HT-29 (cell line): Measurements from ENCODE around the gene IRF1. TPM values are rescaled to one million over a fixed set of nuclear protein-coding genes. Genes with fewer than 3 reads are reported as not detected.

Source experiments
- DNase-seq: peaks from one replicate; pipeline ENCODE4 v3.0.0-alpha.2; 2015; ENCODE audit warnings: low spot score
- total RNA-seq: library from RNA; depleted of rRNA; stranded (reverse); fragments of >200 nt; shearing (Covaris generic); gene quantifications from 2 replicates; pipeline ENCODE4 v1.2.3, GENCODE V29; 2014

Gene IRF1
- total RNA-seq, 1 experiment from 2014 or later = 58.7 TPM

DNA sequence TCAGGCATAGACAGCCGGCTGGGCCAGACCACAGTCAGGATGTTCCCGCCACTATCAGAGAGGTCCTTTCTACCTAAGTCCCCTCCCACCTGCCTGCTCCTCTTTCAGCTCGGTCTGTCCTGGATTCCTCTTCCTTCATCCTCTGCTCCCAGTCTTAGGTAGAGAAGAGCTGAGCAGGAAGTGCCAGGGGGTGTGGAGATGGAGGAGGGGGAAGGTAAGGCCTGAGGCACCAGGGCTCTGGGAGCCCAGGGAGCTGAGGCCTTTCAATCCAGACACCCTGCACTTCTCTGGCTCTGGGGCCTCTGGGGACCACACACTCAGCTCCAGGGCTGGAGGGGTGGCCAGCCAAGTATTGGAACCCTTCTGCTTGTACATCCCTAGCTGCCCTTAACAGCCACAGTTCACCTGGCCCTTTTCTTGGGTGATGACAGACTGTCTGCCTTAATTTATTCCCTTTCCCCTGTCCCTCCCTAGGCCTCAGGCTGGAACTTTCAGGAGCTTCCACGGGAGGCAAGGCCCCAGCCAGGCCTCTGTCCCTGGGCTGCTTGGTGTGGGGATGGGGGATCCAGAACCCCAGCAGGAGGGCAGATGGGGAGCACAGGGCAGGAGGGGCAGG, 15.6 kb downstream of the IRF1 start:
- no peak for DNase-seq

DNA sequence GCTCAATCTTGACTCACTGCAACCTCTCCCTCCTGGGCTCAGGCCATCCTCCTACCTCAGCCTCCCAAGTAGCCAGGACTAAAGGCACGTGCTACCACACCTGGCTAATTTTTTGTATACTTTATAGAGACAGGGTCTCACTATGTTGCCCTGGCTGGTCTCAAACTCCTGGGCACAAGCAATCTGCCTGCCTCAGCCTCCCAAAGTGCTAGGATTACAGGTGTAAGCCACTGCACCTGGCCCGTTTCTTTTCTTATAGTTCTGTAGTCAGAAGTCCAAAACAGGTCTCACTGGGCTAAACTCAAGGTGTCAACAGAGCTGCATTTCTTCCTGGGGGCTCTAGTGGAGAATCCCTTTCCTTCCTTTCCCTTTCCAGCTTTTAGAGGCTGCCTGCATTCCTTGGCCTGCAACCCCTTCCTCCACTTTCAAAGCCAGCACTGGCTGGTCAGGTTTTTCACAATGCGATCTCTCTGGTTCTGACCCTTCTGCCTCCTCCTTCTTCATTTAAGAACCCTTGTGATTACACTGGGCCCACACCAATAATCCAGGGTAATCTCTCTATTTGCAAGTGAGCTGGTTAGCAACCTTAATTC, 16.3 kb downstream of the IRF1 start:
- no peak for DNase-seq

DNA sequence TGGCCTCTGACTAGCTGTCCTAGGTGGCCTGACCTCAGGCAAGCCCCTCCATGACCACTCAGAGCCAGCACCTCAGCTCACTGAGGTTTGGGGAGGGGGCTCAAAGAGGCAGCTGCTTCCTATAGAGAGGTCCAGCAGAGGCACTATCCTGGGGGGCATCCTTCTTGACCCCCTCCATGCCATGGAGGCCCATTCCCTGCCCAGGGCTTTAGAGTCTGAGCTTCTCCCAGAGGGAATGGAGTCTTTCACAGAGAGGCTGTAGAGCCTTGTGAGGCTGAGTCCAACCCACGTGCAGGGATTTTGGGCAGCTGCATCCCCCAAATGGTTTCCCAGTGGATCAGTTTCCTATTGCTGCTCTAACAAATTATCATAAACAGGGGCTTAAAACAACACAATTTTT, 16.9 kb downstream of the IRF1 start:
- DNase-seq = no peak

GRCh38 chr5:132473019-132473531, 17.5 kb downstream of the IRF1 start:
- no peak for DNase-seq

- DNase-seq = no peak
These were observed 18.1 kb downstream of the IRF1 start for GRCh38 chr5:132472431-132472830.

DNA sequence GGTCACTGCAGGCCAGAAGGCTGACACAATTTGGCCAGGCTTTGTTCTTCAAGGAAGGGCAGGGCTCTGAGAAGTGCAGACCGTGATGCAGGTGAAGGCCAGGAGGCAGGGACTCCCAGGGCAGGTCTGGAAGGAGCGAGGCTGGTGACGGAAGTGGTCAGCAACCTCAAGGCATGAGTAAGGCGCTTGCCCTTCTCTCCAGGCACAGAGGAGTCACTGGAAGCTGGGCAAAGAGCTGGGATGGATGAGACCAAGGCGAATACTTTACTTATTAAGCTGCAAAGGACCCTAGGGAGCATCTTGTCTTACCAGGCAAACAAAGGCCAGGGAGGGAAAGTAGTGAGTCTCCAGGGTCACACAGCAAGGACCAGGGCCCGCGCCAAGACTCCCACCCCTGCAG, 18.6 kb downstream of the IRF1 start:
- DNase-seq = no peak

DNA sequence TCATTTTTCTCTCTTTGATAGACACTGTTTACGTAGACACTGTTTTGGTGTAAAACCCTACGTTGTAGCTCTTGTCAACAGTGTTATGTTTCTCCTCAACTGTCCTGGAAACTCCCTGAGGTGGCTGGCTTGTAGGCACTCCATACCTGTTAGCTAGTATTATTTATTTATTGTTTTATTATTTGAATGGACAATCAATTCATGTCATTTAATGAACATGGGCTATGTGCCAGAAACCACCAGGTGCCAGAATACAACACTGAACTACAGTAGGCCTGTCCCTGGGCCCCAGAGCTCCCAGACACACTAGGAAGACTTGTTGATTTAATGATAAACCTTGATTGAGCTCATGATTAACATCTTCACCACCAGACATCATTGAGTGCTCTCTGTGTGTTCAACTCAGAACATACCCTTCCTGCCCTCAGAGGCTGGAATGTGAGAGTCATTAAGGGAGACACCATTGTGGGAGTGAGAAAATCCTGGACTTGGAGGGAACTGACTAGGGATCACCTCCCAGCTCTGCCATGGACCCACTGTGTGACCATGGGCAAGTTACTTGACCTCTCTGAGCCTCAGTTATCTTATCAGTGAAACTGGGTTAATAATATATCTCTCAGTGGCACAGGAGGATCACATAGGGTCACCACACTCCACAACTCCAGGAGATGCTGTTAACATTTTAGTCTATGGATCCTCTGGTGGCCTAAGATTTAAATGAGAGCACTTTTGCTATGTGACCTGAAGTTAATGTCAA, 19.2 kb downstream of the IRF1 start:
- DNase-seq = peak; percentile 63

DNA sequence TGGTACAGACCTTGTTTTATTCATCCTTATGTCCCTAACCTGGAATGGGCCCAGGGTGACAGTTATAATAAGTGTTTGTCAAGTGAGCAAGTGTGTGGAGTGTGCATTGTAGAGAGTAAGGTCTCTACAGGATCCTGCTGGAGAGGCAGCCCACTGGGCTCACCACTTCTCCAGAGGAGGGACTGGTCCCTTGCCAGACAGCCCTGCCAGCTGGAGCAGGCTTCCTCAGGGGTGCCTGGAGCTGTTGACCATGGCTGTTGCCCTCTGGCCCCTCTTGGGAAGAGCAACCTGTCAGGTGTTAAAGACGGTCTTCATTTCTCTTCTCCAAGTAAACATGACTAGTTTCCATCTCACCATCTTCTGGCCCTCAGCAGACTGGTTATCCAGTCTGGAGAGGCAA, 20.0 kb downstream of the IRF1 start:
- DNase-seq = no peak

DNA sequence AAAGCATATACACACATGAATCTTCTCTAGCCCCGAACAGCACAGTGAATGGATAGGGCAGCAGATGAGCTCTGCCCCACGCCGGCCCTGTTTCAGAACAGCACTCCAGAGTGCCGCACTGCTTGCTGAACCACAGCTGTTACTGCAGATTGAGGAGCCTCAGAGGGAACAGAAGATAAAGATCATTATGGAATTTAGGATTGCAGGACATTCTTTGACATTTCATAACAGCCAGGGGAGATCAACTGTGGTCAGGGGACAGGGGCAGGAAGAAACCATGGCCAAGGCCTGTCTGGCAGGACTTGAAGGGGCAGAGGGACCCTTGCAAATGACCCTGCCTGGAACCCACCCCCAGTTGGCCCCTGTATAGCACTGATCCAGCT, 20.6 kb downstream of the IRF1 start:
- no peak for DNase-seq

GRCh38 chr5:132469380-132470009, 21.1 kb downstream of the IRF1 start:
- DNase-seq = no peak

DNA sequence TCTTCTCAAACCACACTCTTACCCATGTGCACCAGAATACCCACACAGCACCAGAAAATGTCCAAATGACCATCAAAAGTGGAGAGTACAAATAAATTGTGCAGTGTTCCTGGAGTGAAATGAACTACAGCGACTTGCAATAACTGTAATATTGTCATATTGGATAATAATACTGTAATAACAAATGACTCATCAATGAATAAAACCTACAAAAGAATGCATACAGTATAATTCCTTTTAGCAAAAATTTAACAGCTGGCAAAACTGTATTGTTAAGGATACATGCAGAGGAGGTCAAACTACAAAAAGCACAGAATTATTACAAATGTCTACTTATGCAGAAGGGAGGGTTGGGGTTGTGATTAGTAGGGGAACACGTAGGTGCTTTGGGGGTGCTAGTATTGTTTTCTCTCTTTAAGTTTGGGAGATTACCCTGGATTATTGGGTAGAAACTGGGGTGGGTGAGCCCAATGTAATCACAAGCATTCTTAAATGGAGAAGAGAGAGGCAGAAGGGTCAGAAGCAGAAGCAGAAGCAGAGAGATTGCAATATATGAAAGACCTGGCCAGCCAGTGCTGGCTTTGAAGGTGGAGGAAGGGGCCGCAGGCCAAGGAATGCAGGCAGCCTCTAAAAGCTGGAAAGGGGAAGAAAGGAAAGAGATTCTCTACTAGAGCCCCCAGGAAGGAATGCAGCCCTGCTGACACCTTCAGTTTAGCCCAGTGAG, 21.8 kb downstream of the IRF1 start:
- DNase-seq = no peak

- no peak for DNase-seq
These were observed 23.1 kb downstream of the IRF1 start for GRCh38 chr5:132467287-132467984.

- no peak for DNase-seq
These were observed 23.9 kb downstream of the IRF1 start for GRCh38 chr5:132466433-132467286.

DNA sequence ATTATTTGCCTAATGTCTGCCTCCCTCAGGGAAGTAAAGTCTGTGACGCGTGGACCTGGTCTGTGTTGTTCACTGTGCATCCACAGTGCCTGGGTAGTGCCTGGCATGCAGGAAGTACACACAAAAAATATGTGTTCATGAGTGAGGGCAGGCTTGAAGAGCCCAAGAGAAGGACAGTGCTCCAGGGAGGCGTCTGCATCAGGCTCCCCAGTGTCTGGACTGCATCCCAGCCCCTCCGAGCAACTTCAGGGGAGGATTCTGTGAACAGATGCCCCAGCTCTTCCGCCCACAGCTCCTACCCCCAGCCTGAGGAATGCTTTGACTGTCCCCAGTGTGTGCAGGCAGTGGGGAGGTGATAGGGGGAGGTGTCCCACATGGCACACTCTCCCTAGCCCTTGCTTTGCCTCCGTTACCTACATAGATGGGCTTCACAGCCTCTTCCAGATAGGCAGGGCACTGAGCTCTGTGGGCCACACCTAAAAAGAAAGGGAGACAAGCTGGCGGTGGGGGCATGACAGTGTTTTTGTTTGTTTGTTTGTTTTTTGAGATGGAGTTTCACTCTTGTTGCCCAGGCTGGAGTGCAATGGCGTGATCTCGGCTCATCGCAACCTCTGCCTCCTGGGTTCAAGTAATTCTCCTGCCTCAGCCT, 25.4 kb downstream of the IRF1 start:
- DNase-seq = no peak

GRCh38 chr5:132464156-132464939, 26.2 kb downstream of the IRF1 start:
- peak; percentile 17 for DNase-seq

DNA sequence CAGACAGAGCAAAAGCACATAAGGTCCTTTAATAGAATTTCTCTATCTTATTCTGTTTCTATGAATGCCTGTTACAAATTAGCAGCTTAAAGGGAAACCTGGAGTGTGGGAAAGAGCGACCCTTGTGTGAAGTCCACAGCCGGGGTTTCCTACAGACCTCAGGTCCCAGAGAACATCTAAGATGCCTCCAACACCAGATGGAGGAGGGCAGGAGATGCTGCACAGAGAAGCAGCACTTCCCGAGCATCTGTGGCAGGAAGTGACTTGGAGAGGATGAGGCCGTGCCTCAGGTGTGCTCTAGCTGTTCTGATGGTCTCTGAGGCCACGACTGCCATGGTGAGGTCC, 26.8 kb downstream of the IRF1 start:
- no peak for DNase-seq

- DNase-seq = no peak
These were observed 27.5 kb downstream of the IRF1 start for GRCh38 chr5:132462856-132463745.

- DNase-seq = no peak
These were observed 28.2 kb downstream of the IRF1 start for GRCh38 chr5:132462333-132462732.
